SKM-1 treated with dmso at 0.1 percent for 144 hours (cell line): ENCODE data around the gene ZEB1.

Source experiments
- DNase-seq: peaks from one replicate; lab custom pipeline; 2025; ENCODE audit not compliant: unreplicated experiment; lab: John Stamatoyannopoulos, UW

Gene ZEB1

DNA sequence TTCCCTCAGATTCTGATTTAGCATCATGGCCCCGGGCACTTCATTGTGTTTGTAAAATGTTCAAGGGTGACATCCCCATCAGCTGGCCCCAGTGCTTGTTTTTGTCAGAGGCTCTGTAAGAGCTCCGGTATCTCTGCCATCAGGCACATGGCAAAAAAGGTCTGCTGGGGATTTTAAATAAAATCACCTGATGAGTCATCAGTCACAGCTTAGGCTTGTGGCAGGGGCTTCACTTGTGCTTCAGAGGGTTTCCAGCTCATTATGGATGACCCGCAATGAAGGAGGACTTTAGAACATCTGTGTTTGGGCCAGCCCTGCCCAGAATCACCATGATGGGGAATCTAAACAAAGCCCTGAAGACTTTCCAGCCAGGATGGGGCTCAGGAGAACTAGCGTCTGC lies 259.9 kb downstream of the ZEB1 start:
- no peak for DNase-seq
